NCI-H2171 (cell line): ENCODE results near the gene NSMF.

ENCODE experiments used
- DNase-seq: peaks from one replicate; lab custom pipeline; 2025; lab: John Stamatoyannopoulos, UW

NSMF gene, protein sequence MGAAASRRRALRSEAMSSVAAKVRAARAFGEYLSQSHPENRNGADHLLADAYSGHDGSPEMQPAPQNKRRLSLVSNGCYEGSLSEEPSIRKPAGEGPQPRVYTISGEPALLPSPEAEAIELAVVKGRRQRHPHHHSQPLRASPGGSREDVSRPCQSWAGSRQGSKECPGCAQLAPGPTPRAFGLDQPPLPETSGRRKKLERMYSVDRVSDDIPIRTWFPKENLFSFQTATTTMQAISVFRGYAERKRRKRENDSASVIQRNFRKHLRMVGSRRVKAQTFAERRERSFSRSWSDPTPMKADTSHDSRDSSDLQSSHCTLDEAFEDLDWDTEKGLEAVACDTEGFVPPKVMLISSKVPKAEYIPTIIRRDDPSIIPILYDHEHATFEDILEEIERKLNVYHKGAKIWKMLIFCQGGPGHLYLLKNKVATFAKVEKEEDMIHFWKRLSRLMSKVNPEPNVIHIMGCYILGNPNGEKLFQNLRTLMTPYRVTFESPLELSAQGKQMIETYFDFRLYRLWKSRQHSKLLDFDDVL

DNA sequence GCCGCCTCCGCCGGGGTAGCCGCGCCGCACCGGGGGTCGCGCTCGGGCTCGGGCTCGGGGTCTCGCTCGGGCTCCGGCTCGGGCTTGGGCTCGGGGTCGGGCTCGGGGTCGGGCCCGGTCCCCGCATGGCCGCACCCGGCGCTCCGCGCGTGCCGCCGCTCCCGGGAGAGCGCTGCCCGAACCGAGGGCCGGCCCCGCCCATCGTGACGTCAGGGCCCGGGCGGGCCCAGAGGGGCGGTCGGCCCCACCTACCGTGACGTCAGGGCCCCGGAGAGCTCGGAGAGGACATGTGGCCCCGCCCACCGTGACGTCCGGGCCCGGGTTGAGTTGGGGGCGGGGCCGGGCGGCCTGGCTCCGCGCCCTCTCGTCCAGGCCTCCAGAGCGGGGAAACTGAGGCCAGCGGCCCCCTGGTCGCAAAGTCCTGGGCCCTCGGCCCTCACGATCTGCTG is at the start of gene NSMF:
TSS of gene NSMF (minus strand) at position 183 of the 449 bp plus-strand sequence. CDS start 232 bp downstream, outside the sequence.
- DNase-seq: peak; percentile 97

DNA sequence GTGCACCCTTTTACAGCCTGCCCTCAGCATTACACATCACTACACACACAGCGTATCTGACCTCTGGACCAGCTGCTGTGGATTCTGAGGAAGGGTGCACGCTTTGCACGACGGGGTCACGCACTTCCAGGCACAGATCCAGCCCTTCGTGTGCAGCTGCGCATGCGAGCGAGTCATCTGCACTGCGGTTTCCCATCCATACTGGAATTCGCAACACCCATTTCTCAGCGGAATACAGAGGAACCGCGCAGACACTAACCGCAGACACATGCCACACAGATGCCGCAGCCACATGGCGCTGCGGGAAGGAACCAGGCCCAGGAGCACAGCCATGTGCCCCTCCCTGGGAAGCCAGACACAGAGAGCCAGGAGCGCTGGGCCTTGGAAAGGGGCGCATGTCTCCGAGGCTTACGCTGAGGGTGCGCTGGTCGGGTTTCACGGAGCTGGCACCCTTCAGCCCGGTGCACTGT is 47.6 kb upstream of the NSMF start:
- peak; percentile 79 for DNase-seq

DNA sequence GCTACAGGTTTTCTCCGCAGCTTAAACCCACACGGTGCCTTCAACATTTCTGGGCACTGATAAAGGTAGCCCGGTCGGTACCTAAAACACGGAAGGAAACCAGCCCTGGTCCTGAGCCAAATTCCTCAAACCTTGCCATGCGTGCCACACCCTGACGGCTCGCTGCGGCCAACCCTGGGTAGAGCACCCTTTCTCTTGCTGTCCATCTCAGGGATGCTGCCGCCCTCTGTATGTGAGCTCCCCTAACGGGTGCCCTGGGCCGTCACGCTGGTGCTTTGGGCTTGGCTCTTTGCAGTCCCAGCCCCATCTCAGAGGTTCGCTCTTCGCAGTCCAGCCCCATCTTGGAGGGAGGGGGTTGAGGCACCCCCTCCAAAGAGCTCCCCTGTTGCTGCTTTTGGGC is 47.1 kb upstream of the NSMF start:
- DNase-seq: no peak

DNA sequence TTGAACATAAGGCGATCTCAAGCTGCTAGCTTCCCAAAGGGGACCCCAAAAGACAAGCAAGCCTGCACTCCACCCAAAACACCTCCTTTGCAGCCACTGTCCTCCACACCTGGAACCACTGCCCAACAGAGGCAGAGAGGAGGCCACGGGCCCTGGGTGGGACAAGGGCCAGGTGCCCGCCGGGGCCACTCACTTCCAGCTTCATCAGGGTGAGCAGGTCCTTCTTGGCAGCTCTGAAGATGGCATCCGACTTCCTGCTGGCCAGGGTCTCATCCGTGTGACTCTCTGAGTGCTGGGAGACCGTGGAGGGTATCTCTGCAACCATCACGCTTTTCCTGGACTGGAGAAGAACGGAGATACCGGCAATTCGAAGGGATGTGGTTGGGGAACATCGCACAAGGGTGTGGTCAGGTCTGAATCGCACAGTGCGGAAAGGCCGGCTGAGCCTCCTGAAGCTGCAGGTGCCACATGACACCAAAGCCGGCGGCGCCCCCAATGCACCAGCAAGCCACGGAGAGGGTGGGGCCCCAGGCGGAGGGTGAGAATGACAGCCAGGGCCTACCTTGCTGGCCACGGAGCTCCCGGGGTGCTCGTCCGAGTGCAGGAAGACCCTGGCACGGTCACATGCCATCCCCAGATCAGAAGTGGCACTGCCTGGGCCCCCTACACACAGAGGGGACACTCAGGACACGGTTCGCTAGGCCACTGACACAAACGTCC is 46.4 kb upstream of the NSMF start:
- no peak for DNase-seq

DNA sequence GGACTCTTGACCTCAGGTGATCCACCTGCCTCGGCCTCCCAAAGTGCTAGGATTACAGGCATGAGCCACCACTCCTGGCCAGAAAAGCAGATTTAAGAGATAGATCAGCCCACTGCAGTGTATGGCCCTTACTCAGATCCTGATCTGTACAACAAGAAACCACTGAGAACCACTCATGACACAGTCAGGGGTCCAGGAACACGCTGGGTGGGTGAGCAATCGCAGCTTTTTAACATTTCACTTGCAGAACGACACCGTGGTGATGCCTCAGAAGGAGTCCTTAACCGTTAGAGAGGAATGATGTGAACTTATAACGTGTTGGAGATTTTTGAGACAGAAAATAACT is 45.3 kb upstream of the NSMF start:
- DNase-seq: no peak

DNA sequence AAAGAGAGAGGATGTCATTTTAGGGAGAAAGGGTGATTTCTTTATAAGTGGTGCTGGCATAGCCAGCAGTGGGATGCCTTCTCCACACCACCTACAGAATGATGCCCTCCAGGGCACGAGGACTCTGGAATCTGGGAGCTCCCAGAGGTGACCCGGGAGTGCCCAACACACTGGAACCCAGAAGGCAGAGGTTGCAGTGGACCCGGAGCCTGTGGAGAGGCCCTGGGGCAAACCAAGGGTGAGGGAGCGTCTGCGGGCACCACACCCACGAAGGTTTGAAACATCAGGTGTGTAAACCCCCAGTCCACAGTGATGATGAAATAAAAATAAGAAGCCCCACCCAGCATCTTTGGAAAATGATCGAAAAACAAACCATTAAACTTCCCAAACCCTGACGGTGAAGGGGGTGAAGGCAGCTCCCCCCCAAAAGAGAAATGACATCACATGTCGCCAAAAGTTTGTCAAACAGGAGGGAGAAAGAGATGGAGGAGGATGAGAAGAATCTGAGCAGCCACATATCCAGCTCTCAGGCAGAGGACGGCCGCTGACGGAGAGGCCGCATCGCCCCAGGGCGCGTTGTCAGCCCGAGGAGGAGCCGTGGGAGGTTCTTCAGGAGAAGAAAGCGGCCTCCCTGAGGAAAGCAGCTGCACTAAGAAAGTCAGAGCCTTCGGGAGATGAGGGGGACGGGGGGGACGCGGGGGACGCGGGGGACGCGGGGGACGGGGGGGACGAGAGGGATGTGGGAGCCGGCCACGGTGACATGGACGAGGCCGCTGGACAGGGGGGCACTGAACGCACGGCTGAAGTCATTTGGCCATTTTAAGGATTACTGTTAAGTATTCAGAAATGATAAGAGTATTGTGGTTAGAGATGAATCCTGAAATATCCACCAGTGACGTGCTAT is 43.1 kb upstream of the NSMF start:
- DNase-seq: no peak

DNA sequence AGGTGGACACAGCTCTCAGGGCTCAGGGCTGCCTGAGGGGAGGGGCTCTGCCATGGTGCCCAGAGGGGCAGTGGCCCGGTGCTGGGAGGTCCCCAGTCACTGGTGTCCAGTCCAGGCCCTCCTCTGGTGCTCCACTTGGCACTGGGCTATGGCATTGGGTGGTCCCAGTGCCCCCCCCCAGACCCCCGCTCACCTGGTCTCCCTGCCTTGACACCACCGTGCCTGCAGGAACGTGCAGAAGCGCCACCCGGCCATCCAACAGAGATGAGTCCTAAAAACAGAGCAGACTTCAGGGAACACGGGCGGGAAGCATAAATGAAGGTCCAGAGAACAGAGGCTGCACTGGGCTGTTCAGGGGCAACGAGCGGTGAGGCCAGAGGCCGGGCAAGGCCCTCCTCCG is 42.3 kb upstream of the NSMF start:
- no peak for DNase-seq

DNA sequence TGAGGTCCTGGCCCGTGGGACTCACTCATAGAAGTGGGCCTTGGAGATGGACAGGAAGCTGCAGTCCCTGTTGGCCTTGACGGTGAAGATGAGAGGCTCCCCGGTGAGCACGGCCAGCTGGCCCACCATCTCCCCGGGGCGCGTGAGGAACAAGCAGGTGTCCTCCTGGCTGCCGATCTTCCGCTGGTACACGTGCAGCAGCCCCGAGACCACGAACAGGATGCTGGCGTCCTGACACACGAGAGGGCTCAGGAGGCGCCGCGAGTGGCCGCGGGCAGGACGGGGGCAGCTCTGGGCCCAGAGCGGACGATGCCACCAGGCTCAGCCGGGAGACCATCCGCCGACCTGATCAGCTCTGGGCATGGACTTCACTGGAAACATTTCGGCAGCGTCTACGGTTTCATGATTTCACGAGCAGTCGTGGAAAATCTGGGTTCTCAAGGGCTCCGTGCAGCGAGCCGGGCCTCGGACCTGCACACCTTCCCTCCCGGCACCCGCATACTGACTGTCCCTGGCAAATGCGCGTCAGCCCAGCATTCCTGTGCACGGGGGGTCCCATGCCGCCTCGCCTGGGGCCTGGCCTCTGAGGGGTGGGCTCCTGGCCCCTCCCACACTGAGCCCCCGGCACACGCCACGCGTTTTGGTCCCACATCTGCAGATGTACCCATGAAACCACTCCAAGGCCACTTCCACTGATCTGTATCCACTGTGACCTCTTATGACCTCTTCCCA is 41.7 kb upstream of the NSMF start:
- DNase-seq: no peak

DNA sequence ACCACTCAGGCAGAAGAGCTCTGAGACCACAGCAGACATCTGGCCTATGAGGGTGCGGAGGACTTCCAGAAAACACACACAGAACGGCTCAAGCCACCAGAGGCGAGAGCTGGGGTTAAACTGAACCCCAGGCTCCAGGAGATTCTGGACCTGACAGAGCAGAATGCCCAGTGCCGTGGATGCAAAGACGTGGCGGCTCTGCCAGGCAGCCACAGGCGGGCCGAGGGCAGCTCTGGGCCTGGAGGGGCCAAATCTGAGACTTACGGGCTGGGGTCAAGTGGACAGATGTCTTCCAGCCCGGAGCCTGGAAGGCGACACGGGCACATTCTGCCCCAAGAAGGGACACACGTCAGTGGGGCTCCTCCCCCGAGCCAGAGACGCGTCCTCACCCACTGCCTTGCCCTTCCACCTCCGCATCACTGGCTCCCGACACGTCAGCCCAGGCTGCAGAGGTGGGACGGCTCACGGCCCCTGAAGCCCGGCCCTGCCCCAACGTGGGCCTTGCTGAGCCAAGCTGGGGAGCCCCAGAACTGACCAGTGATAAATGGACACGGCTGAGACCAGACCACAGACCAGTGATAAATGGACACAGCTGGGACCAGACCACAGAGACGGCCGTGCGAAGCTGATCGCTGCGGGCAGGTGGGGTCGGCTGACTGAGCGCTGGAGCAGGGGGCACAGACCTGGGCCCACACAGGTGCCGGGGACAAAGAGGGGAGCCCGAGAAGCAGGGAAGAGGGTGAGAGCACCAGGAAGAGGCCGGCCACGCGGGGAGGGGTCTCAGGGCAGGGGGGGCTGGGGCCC is 40.9 kb upstream of the NSMF start:
- no peak for DNase-seq

DNA sequence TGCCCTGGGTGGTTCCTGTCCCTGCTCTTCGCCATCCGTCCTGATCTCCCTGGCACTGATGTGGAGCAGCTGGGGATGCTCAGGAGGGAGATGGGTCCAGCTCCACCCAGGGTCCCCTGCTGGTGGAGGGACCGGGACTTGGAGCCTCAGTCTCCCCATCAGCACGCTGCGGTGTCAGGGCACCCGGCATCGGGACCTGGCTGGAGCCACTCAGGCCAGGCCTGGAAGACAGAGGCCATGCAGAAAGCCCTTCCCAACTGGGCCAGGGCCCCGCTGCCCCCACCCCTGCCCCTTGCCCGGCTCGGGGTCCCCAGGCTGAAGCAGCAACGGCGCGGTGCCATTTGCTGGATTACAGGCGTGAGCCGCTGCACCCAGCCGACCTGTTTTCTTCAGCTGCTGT is 40.3 kb upstream of the NSMF start:
- no peak for DNase-seq

DNA sequence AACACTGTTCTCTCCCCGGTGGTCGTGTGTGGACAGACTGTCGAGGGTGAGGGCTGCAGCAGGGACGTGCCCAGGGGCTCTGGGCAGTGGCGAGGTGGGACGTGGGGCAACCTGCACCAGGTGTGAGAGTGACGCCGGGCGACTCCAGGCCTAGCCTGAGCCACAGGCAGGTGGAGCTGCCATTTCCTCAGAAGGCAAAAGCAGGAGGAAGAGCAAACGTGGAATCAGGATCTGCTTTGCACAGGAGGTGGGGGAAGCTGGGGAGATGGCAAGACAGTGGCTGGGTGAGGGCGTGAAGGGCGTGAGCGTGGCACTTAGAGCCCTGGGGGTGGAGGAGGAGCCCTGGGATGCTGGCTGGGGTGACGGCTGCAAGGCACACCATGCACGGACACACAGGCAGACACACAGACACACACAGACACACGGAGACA is 39.6 kb upstream of the NSMF start:
- DNase-seq: no peak

DNA sequence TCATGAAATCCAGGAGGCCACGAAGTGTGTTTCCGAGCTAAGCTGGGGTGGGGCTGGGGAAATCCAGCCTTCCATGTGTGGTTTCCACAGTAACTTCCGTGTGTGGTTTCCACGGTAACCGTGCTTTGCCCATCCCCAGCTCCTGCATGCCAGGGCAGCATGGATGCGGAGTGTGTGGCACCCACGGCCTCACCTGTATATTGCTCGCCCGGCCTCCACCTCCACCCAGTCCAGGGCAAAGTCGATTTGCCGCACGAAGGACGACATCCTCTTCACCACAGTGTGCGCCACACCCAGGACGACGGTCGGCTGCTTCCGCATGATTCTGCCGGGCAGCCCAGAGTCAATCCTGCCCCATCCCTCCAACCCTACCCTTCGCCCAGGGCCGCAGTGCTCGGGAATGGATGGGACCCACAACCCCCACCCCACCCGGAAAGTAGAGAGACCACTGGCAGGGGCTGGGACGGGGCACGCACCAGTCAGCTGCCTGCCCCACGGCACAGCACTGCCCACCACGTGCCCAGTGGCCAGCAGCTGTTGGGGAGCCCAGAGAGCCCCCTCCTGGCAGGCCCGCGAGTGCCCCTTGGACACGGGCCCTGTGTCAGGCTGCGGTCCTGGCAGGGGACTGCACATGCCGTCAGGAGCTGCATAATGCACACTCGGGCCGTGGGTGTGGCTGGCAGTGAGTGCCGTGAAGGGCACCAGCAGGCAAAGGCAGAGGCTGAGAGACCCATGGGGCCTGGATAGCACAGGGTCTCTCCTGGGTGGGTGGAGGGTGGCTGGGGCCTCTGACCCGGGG is 39.0 kb upstream of the NSMF start:
- no peak for DNase-seq

DNA sequence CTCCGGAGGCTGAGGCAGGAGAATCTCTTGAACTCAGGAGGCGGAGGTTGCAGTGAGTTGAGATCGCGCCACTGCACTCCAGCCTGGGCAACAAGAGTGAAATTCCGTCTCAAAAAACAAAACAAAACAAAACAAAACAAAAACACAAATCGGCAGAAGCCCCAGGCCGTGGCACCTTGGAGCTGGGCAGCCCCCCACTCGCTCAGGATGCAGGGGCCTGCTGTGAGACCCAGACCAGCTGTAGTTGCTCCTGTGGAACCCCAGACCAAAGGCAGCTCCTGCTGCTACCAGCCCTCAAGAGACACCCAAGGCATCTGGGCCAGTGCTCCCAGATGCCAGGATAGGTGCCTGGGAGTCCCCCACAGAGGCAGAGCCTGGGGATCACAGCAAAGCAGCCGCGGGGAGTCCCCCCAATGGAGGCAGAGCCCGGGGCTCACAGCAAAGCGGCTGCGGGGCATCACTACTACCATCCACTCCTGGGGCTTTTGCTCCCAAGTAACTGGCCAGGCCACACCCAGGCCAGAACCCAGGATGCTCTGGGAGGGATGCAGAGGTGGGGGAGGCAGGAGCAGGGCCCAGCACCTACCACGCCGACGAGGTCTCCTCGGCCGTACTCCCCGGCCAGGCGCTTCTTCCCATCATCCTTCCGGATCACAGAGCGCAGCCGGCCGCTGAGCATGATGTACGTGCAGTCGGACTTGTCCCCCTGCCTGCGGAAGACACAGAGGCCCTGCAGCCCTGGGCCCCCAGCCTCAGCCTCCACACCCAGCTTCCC is 37.7 kb upstream of the NSMF start:
- no peak for DNase-seq

DNA sequence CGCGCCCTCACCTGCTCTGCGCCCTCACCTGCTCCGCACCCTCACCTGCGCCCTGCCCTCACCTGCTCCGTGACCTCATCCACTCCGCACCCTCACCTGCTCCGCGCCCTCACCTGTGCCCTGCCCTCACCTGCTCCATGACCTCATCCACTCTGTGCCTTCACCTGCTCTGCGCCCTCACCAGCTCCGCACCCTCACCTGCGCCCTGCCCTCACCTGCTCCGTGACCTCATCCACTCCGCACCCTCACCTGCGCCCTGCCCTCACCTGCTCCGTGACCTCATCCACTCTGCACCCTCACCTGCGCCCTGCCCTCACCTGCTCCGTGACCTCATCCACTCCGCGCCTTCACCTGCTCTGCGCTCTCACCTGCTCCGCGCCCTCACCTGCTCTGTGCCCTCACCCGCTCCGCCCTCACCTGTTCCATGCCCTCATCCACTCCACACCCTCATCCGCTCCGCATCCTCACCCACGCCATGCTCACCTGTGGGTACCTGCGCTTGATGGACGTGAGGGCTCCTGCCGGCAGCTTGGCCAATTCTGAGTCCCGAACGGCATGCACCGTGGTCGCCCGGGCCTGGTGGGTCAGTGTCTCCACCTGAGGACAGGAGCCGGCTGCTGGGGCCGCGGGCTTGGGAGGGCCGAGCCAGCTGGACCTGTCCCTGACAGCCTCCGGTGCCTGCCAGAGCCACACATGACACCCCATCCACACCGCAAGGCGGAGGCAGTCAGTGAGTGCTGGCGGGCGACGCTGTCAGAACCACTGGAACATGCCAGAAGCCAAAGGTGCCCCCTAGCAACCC is 35.6 kb upstream of the NSMF start:
- no peak for DNase-seq

DNA sequence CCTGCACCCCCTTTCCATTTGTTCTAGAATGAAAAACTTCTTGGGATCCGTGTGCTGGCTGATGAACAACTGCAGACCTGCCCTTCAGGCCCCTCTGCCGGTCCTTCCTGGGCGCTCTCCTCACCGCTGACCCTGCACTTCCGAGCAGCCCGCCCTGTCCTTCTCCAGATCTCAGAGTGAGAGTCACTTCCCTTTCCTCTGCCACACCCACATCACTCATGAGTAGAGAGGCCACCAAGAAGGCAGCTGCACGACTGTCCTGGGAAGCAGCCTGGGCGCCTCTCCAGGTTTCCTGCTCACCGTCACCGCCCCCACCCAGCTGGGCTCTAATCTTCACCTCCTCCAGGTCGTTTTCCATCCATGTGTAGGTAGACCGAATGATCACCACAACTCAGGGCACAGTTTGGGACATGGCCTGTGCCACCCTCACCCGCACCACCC is 35.0 kb upstream of the NSMF start:
- no peak for DNase-seq

DNA sequence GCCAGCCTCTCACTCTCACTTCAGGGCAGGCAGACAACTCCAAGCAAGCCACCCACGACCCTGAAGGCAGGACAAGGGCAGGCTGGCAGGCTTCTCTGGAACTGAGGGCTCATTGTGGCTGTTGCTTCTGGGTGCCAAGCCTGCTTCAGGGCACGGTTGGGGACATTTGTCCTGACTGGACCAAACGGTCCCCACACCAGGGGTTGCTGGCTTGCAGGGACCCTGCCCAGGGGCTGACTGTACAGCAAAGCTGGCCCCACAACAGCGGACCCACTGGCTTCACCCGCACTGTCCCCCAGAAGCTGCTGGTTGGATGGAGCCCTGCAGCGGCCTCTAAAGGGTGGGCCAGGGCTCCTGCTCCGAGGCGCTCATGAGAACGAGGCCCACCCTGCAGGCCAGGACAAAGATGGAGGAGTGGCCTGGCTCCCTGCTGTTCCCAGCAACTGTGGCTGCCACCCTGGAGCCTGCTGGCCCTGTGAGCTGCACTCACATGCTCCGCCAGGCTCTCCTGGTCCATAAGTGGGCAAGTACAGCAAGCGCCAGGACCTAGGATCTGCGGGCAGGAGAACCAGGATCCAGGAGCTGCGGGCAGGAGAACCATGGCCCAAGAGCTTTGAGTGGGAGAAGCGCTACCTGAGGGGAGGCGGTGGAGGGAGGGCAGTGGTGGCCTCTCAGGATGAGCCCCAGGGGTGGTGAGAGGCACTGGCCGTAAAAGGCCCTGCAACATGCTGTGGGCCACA is 34.4 kb upstream of the NSMF start:
- no peak for DNase-seq
